Suprapubic skin (tissue), 4 donors: ENCODE measurements around the gene LSM11. TPM values are rescaled to one million over a fixed set of nuclear protein-coding genes. Genes with fewer than 3 reads are reported as not detected.

Source experiments
- DNase-seq, 2 donors: peaks; one replicate each; pipeline ENCODE4 v3.0.0-alpha.2; 2019; ENCODE audit warnings: low spot score in 2 of 2
- H3K27ac ChIP-seq: fragments of 200-600 bp; sonication (generic); one replicate; pipeline ENCODE4 v1.5.1; 2019
- H3K27me3 ChIP-seq: fragments of 200-600 bp; sonication (generic); one replicate; pipeline ENCODE4 v1.5.1; 2019
- H3K36me3 ChIP-seq: fragments of 200-600 bp; sonication (generic); one replicate; pipeline ENCODE4 v1.5.1; 2019
- H3K4me1 ChIP-seq: fragments of 200-600 bp; sonication (generic); one replicate; pipeline ENCODE4 v1.5.1; 2019
- H3K4me3 ChIP-seq: fragments of 200-600 bp; sonication (generic); one replicate; pipeline ENCODE4 v1.5.1; 2019; ENCODE audit warnings: mild to moderate bottlenecking
- H3K9me3 ChIP-seq: fragments of 200-600 bp; sonication (generic); one replicate; pipeline ENCODE4 v1.5.1; 2019
- EP300 ChIP-seq: sonication (generic); formaldehyde crosslinking; IDR thresholded peaks from one replicate; pipeline ENCODE4 v1.6.1; 2017; ENCODE audit warnings: antibody characterized with exemption
- POLR2A ChIP-seq, 2 donors: fragments of 450-650 bp; IDR thresholded peaks; one replicate each; pipeline ENCODE4 v1.6.1; 2017; ENCODE audit warnings: antibody characterized with exemption in 2 of 2, mild to moderate bottlenecking in 2 of 2, moderate library complexity in 2 of 2
- POLR2AphosphoS5 ChIP-seq, 3 donors: sonication (generic); formaldehyde crosslinking; IDR thresholded peaks; one replicate each; pipeline ENCODE4 v1.6.1; 2017; ENCODE audit warnings: antibody characterized with exemption in 3 of 3
- WGBS: methylation state at CpG from one replicate; pipeline ENCODE4 v1.1.5; 2018; 5-methylcytosine and 5-hydroxymethylcytosine counted together
- total RNA-seq, 4 donors: library from RNA; depleted of rRNA; stranded (reverse); fragments of >200 nt; gene quantifications; one replicate each; pipeline ENCODE4 v1.1.0, GENCODE V29; 2016
- TF ChIP-seq, protein P1 (sequence below), 2 donors: fragments of 200-600 bp in 1 of 2; fragments of 450-650 bp in 1 of 2; sonication (generic) in 1 of 2; IDR thresholded peaks; one replicate each; pipeline ENCODE4 v1.5.1; 2016 to 2019; ENCODE audit warnings: antibody characterized with exemption in 2 of 2, mild to moderate bottlenecking in 1 of 2, moderate library complexity in 1 of 2

LSM11 gene
- total RNA-seq, 4 donors from 2014 or later: 2.9 to 5.2 (median 3.6) TPM

GRCh38 chr5:157778121-157778805, 34.8 kb downstream of the LSM11 start:
- Histone ChIP-seq H3K4me1 (no peaks in the 10 kb centered on the region), H3K27ac (no peak overlapping the region), H3K4me3 (no peak overlapping the region), H3K27me3 (no peaks in the 10 kb centered on the region), H3K9me3 (no peaks in the 10 kb centered on the region), H3K36me3 (no peaks in the 10 kb centered on the region)
- DNase-seq: no peak
- TF ChIP-seq, protein P1, sequence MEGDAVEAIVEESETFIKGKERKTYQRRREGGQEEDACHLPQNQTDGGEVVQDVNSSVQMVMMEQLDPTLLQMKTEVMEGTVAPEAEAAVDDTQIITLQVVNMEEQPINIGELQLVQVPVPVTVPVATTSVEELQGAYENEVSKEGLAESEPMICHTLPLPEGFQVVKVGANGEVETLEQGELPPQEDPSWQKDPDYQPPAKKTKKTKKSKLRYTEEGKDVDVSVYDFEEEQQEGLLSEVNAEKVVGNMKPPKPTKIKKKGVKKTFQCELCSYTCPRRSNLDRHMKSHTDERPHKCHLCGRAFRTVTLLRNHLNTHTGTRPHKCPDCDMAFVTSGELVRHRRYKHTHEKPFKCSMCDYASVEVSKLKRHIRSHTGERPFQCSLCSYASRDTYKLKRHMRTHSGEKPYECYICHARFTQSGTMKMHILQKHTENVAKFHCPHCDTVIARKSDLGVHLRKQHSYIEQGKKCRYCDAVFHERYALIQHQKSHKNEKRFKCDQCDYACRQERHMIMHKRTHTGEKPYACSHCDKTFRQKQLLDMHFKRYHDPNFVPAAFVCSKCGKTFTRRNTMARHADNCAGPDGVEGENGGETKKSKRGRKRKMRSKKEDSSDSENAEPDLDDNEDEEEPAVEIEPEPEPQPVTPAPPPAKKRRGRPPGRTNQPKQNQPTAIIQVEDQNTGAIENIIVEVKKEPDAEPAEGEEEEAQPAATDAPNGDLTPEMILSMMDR (IDR thresholded peaks at IDR 0.05): no peak
- no peak for TF ChIP-seq POLR2A (IDR thresholded peaks at IDR 0.05)
- no peak for TF ChIP-seq EP300
- TF ChIP-seq POLR2AphosphoS5 (IDR thresholded peaks at IDR 0.05): no peak
- WGBS: 49% methylated on average over 8 of the region's 8 CpGs

GRCh38 chr5:157779221-157779620, 35.7 kb downstream of the LSM11 start:
- Histone ChIP-seq H3K36me3 (no peaks in the 10 kb centered on the region), H3K4me3 (no peak overlapping the region), H3K27me3 (no peaks in the 10 kb centered on the region), H3K27ac (no peak overlapping the region), H3K9me3 (no peaks in the 10 kb centered on the region), H3K4me1 (no peaks in the 10 kb centered on the region)
- no peak for DNase-seq
- TF ChIP-seq POLR2AphosphoS5 (IDR thresholded peaks at IDR 0.05) (no peak), EP300 (no peak)
- TF ChIP-seq, protein P1 (IDR thresholded peaks at IDR 0.05): no peak
- WGBS: 88% methylated on average over 6 of the region's 6 CpGs

GRCh38 chr5:157785801-157786200, 42.3 kb downstream of the LSM11 start:
- H3K4me1 ChIP-seq: no peaks in the 10 kb centered on the region
- peaks cover 41% of the 10 kb centered on the region for H3K36me3 ChIP-seq
- TF ChIP-seq POLR2A (IDR thresholded peaks at IDR 0.05): no peak
- TF ChIP-seq, protein P1 (IDR thresholded peaks at IDR 0.05): no peak
- TF ChIP-seq POLR2AphosphoS5 (IDR thresholded peaks at IDR 0.05): no peak
- TF ChIP-seq EP300: no peak
- DNase-seq: no peak
- H3K9me3 ChIP-seq: no peaks in the 10 kb centered on the region
- no peak overlapping the region for H3K4me3 ChIP-seq
- no peaks in the 10 kb centered on the region for H3K27me3 ChIP-seq
- H3K27ac ChIP-seq: no peak overlapping the region
- 93% methylated on average over 3 of the region's 3 CpGs for WGBS

- Histone ChIP-seq H3K4me3 (no peak overlapping the region), H3K4me1 (no peaks in the 10 kb centered on the region), H3K9me3 (no peaks in the 10 kb centered on the region), H3K36me3 (peaks cover 44% of the 10 kb centered on the region), H3K27ac (no peak overlapping the region), H3K27me3 (no peaks in the 10 kb centered on the region)
- no peak for DNase-seq
- TF ChIP-seq, protein P1 (IDR thresholded peaks at IDR 0.05): no peak
- TF ChIP-seq POLR2A (IDR thresholded peaks at IDR 0.05) (no peak), POLR2AphosphoS5 (IDR thresholded peaks at IDR 0.05) (no peak), EP300 (no peak)
- 74% methylated on average over 4 of the region's 4 CpGs for WGBS
Observed at GRCh38 chr5:157793301-157793700, 49.8 kb downstream of the LSM11 start.

DNA sequence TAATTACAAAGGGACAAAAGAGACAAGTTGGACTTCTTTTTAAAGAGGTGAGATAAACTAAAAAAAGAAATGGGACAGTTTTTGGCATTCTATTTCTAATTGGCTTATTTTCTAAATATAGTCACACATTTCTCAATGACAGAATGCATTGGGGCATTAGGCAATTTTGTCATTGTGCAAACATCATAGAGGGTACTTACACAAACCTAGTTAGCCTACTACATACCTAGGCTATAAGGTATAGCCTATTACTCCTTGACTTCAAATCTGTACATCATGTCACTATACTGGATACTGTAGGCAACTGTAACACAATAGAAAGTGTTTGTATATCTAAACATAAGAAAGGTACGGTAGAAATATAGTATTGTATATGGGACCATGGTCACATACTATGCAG, 56.1 kb downstream of the LSM11 start:
- H3K4me3 ChIP-seq: no peak overlapping the region
- no peaks in the 10 kb centered on the region for H3K9me3 ChIP-seq
- H3K27ac ChIP-seq: no peak overlapping the region
- WGBS: 98% methylated on average over 1 of the region's 1 CpG
- TF ChIP-seq POLR2A (IDR thresholded peaks at IDR 0.05) (no peak), EP300 (no peak), POLR2AphosphoS5 (IDR thresholded peaks at IDR 0.05) (no peak)
- TF ChIP-seq, protein P1 (IDR thresholded peaks at IDR 0.05): no peak
- no peaks in the 10 kb centered on the region for H3K4me1 ChIP-seq
- DNase-seq: no peak
- H3K36me3 ChIP-seq: peaks cover 32% of the 10 kb centered on the region
- no peaks in the 10 kb centered on the region for H3K27me3 ChIP-seq
